H1 (cell line): Measurements from ENCODE around the gene MT1F. TPM values are rescaled to one million over a fixed set of nuclear protein-coding genes. Genes with fewer than 3 reads are reported as not detected.

Experiments used
- ASH2L ChIP-seq: fragments of 200-600, 300-600 bp; sonication (generic); IDR thresholded peaks from one replicate; pipeline ENCODE4 v1.7.1; 2017; ENCODE audit warnings: low read length
- CEBPB ChIP-seq: IDR thresholded peaks from 2 replicates; pipeline ENCODE4 v1.6.1; 2012; ENCODE audit warnings: low read depth, low read length
- EP300 ChIP-seq, 2 experiments: IDR thresholded peaks; 1 replicate in 1 of 2; 2 replicates in 1 of 2; pipeline ENCODE4 v1.6.1; 2011 to 2012; ENCODE audit warnings: low read depth in 2 of 2, low read length in 2 of 2, mild to moderate bottlenecking in 2 of 2, borderline replicate concordance in 1 of 2, inconsistent platforms in 1 of 2, moderate library complexity in 1 of 2
- MAX ChIP-seq: IDR thresholded peaks from 2 replicates; pipeline ENCODE4 v1.6.1; 2012; ENCODE audit warnings: inconsistent platforms
- SP2 ChIP-seq: IDR thresholded peaks from 2 replicates; pipeline ENCODE4 v1.6.1; 2012; ENCODE audit warnings: mild to moderate bottlenecking, low read length, inconsistent platforms
- SUZ12 ChIP-seq: fragments of 200-600 bp; sonication (generic); IDR thresholded peaks from 2 replicates; pipeline ENCODE4 v1.6.1; 2012; ENCODE audit warnings: mild to moderate bottlenecking, inconsistent platforms, low read length, moderate library complexity, mixed read lengths
- polyA plus RNA-seq, 7 experiments: library from polyadenylated mRNA; depleted of rRNA in 3 of 7; stranded (reverse) in 5 of 7; unstranded in 2 of 7; fragments of >200 nt in 5 of 7; fragments of 200-250 nt in 2 of 7; gene quantifications; 1 replicate in 5 of 7; 2 replicates in 1 of 7; 4 replicates in 1 of 7; pipeline versions ENCODE4 v1.2.1 to v1.2.3, GENCODE V29; 2011 to 2013; ENCODE audit warnings: missing spikeins in 2 of 7, mixed read lengths in 2 of 7
- total RNA-seq: library from RNA; stranded (reverse); fragmentation: NEBNext Ultra II Directional; extraction: Animal tissue kit (Norgen Biotek cat#: 25700); gene quantifications from 2 replicates; pipeline ENCODE4 v1.2.1, GENCODE V29; 2021

Gene MT1F
- total and polyA plus RNA-seq, 2 of the 8 experiments (the other 6 are each of a cell fraction or from before 2014, with no cell fraction given): 5.9 to 20.8 TPM

GRCh38 chr16:56689171-56689570 lies 31.4 kb downstream of the MT1F start (continued):
- TF ChIP-seq SP2 (no peak), CEBPB (no peak), SUZ12 (no peak), EP300 (IDR thresholded peaks at IDR 0.05; ENCODE audit: borderline replicate concordance in 1 of 2, low read depth in 2 of 2, low read length in 2 of 2) (no peak), MAX (no peak), ASH2L (no peak)
